ENCODE data around the gene CANX. TPM values are rescaled to one million over a fixed set of nuclear protein-coding genes. Genes with fewer than 3 reads are reported as not detected.
"Not testable (repeated sequence)": the region's sequence is repeated elsewhere in the genome, so short reads cannot be mapped to it uniquely, and the experiment has no call there.

CANX gene, protein sequence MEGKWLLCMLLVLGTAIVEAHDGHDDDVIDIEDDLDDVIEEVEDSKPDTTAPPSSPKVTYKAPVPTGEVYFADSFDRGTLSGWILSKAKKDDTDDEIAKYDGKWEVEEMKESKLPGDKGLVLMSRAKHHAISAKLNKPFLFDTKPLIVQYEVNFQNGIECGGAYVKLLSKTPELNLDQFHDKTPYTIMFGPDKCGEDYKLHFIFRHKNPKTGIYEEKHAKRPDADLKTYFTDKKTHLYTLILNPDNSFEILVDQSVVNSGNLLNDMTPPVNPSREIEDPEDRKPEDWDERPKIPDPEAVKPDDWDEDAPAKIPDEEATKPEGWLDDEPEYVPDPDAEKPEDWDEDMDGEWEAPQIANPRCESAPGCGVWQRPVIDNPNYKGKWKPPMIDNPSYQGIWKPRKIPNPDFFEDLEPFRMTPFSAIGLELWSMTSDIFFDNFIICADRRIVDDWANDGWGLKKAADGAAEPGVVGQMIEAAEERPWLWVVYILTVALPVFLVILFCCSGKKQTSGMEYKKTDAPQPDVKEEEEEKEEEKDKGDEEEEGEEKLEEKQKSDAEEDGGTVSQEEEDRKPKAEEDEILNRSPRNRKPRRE
- 100 to 1,000 TPM in 3 of 4 donors, 10 to 100 TPM in 1; 89.2 to 585 (median 189) TPM for polyA plus RNA-seq
- long read RNA-seq, donor 1, full-length matches to known transcripts = 128 of 456 reads
- long read RNA-seq, donor 1, partial matches to known transcripts = 290 of 456 reads
- long read RNA-seq, donor 1, other reads (novel, unspliced or antisense) = 38 of 456 reads
- long read RNA-seq, donor 2, full-length matches to known transcripts = 37 of 70 reads
- long read RNA-seq, donor 2, partial matches to known transcripts = 22 of 70 reads
- long read RNA-seq, donor 2, other reads (novel, unspliced or antisense) = 11 of 70 reads
- long read RNA-seq, donor 3, full-length matches to known transcripts = 25 of 206 reads
- long read RNA-seq, donor 3, partial matches to known transcripts = 181 of 206 reads
- long read RNA-seq, donor 3, other reads (novel, unspliced or antisense) = 0 of 206 reads
- long read RNA-seq, donor 4, full-length matches to known transcripts = 1 of 1 reads
- long read RNA-seq, donor 4, partial matches to known transcripts = 0 of 1 reads
- long read RNA-seq, donor 4, other reads (novel, unspliced or antisense) = 0 of 1 reads
- long read RNA-seq, donor 5, full-length matches to known transcripts = 6 of 56 reads
- long read RNA-seq, donor 5, partial matches to known transcripts = 50 of 56 reads
- long read RNA-seq, donor 5, other reads (novel, unspliced or antisense) = 0 of 56 reads
- long read RNA-seq, donor 6, full-length matches to known transcripts = 60 of 259 reads
- long read RNA-seq, donor 6, partial matches to known transcripts = 194 of 259 reads
- long read RNA-seq, donor 6, other reads (novel, unspliced or antisense) = 5 of 259 reads
- long read RNA-seq, donor 7, full-length matches to known transcripts = 39 of 80 reads
- long read RNA-seq, donor 7, partial matches to known transcripts = 29 of 80 reads
- long read RNA-seq, donor 7, other reads (novel, unspliced or antisense) = 12 of 80 reads
- long read RNA-seq, donor 8, full-length matches to known transcripts = 3 of 3 reads
- long read RNA-seq, donor 8, partial matches to known transcripts = 0 of 3 reads
- long read RNA-seq, donor 8, other reads (novel, unspliced or antisense) = 0 of 3 reads
- long read RNA-seq, donor 9, full-length matches to known transcripts = 7 of 59 reads
- long read RNA-seq, donor 9, partial matches to known transcripts = 52 of 59 reads
- long read RNA-seq, donor 9, other reads (novel, unspliced or antisense) = 0 of 59 reads
- long read RNA-seq, donor 10, full-length matches to known transcripts = 65 of 344 reads
- long read RNA-seq, donor 10, partial matches to known transcripts = 271 of 344 reads
- long read RNA-seq, donor 10, other reads (novel, unspliced or antisense) = 8 of 344 reads

- H3K9me3 ChIP-seq (ENCODE audit: control insufficient read depth in 2 of 2, insufficient read depth in 1 of 2, low read depth in 1 of 2, low read length in 1 of 2) = no peaks in the 10 kb centered on the region
- peak within 1 kb of the TSS; percentile 98 to 99 (median 99) for H3K27ac ChIP-seq (ENCODE audit: low read depth in 1 of 3, low read length in 2 of 3)
- 0% methylated on average over 38 to 58 of the region's 58 CpGs for WGBS, 3 donors
- DNase-seq = peak in 1 of 2 donors; percentile 37
- FAIRE-seq = no peak
- peaks cover 5 to 18% (median 8%) of the 10 kb centered on the region in 3 donors for H3K4me1 ChIP-seq (ENCODE audit: control insufficient read depth in 3 of 3, insufficient read depth in 2 of 3, low read depth in 1 of 3, low read length in 2 of 3)
- peak within 1 kb of the TSS; percentile 63 to 98 (median 91) for H3K4me3 ChIP-seq (ENCODE audit: low read depth in 1 of 3, low read length in 3 of 3)
- H3K27me3 ChIP-seq (ENCODE audit: control insufficient read depth in 3 of 3, insufficient read depth in 3 of 3, low read length in 3 of 3) = no peaks in the 10 kb centered on the region
- H3K36me3 ChIP-seq (ENCODE audit: control insufficient read depth in 3 of 3, insufficient read depth in 2 of 3, low read depth in 1 of 3, low read length in 3 of 3) = peaks cover 0 to 22% (median 0%) of the 10 kb centered on the region in 3 donors
These were observed at the start of gene CANX for GRCh38 chr5:179698935-179699615. TSS of gene CANX (plus strand) at chr5:179698967. CDS start at chr5:179705682, 6,715 bp downstream.

GRCh38 chr5:179649166-179649703, 49.5 kb upstream of the CANX start:
- not testable (repeated sequence) for FAIRE-seq; H3K4me3 ChIP-seq (ENCODE audit: low read depth in 1 of 3, low read length in 3 of 3)
- 72 to 78% (median 77%) methylated on average over 6 to 10 of the region's 10 CpGs for WGBS, 3 donors

DNA sequence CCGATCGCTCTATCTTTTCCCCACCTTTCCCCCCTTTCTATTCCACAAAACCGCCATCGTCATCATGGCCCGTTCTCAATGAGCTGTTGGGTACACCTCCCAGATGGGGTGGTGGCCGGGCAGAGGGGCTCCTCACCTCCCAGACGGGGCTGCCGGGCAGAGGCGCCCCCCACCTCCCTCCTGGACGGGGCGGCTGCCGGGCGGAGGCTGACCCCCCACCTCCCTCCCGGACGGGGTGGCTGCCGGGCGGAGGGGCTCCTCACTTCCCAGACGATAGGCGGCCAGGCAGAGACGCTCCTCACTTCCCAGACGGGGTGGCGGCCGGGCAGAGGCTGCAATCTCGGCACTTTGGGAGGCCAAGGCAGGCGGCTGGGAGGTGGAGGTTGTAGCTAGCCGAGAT, 48.5 kb upstream of the CANX start:
- H3K36me3 ChIP-seq (ENCODE audit: control insufficient read depth in 3 of 3, insufficient read depth in 2 of 3, low read depth in 1 of 3, low read length in 3 of 3); H3K27ac ChIP-seq (ENCODE audit: low read depth in 1 of 3, low read length in 2 of 3); FAIRE-seq; H3K4me3 ChIP-seq (ENCODE audit: low read depth in 1 of 3, low read length in 3 of 3); H3K9me3 ChIP-seq (ENCODE audit: control insufficient read depth in 2 of 2, insufficient read depth in 1 of 2, low read depth in 1 of 2, low read length in 1 of 2); H3K27me3 ChIP-seq (ENCODE audit: control insufficient read depth in 3 of 3, insufficient read depth in 3 of 3, low read length in 3 of 3); H3K4me1 ChIP-seq (ENCODE audit: control insufficient read depth in 3 of 3, insufficient read depth in 2 of 3, low read depth in 1 of 3, low read length in 2 of 3); DNase-seq: not testable (repeated sequence)
- WGBS, 3 donors = 89 to 94% (median 90%) methylated on average over 12 to 26 of the region's 26 CpGs

More at GRCh38 chr5:179649166-179649703, 49.5 kb upstream of the CANX start:
- H3K9me3 ChIP-seq (ENCODE audit: control insufficient read depth in 2 of 2, insufficient read depth in 1 of 2, low read depth in 1 of 2, low read length in 1 of 2); H3K4me1 ChIP-seq (ENCODE audit: control insufficient read depth in 3 of 3, insufficient read depth in 2 of 3, low read depth in 1 of 3, low read length in 2 of 3); H3K36me3 ChIP-seq (ENCODE audit: control insufficient read depth in 3 of 3, insufficient read depth in 2 of 3, low read depth in 1 of 3, low read length in 3 of 3); H3K27ac ChIP-seq (ENCODE audit: low read depth in 1 of 3, low read length in 2 of 3); H3K27me3 ChIP-seq (ENCODE audit: control insufficient read depth in 3 of 3, insufficient read depth in 3 of 3, low read length in 3 of 3); DNase-seq: not testable (repeated sequence)

- 71 to 75% (median 75%) methylated on average over 1 to 2 of the region's 2 CpGs for WGBS, 3 donors
- DNase-seq; H3K4me3 ChIP-seq (ENCODE audit: low read depth in 1 of 3, low read length in 3 of 3); H3K9me3 ChIP-seq (ENCODE audit: control insufficient read depth in 2 of 2, insufficient read depth in 1 of 2, low read depth in 1 of 2, low read length in 1 of 2); H3K27me3 ChIP-seq (ENCODE audit: control insufficient read depth in 3 of 3, insufficient read depth in 3 of 3, low read length in 3 of 3); FAIRE-seq; H3K27ac ChIP-seq (ENCODE audit: low read depth in 1 of 3, low read length in 2 of 3); H3K4me1 ChIP-seq (ENCODE audit: control insufficient read depth in 3 of 3, insufficient read depth in 2 of 3, low read depth in 1 of 3, low read length in 2 of 3); H3K36me3 ChIP-seq (ENCODE audit: control insufficient read depth in 3 of 3, insufficient read depth in 2 of 3, low read depth in 1 of 3, low read length in 3 of 3): not testable (repeated sequence)
These were observed 45.6 kb upstream of the CANX start for GRCh38 chr5:179653135-179653534.

- WGBS, 3 donors = 14 to 94% (median 17%) methylated on average over 2 to 11 of the region's 50 CpGs
- DNase-seq; H3K27me3 ChIP-seq (ENCODE audit: control insufficient read depth in 3 of 3, insufficient read depth in 3 of 3, low read length in 3 of 3); H3K27ac ChIP-seq (ENCODE audit: low read depth in 1 of 3, low read length in 2 of 3); FAIRE-seq; H3K9me3 ChIP-seq (ENCODE audit: control insufficient read depth in 2 of 2, insufficient read depth in 1 of 2, low read depth in 1 of 2, low read length in 1 of 2); H3K4me1 ChIP-seq (ENCODE audit: control insufficient read depth in 3 of 3, insufficient read depth in 2 of 3, low read depth in 1 of 3, low read length in 2 of 3); H3K4me3 ChIP-seq (ENCODE audit: low read depth in 1 of 3, low read length in 3 of 3); H3K36me3 ChIP-seq (ENCODE audit: control insufficient read depth in 3 of 3, insufficient read depth in 2 of 3, low read depth in 1 of 3, low read length in 3 of 3): not testable (repeated sequence)
These were observed 41.2 kb upstream of the CANX start for GRCh38 chr5:179657302-179658178.

DNA sequence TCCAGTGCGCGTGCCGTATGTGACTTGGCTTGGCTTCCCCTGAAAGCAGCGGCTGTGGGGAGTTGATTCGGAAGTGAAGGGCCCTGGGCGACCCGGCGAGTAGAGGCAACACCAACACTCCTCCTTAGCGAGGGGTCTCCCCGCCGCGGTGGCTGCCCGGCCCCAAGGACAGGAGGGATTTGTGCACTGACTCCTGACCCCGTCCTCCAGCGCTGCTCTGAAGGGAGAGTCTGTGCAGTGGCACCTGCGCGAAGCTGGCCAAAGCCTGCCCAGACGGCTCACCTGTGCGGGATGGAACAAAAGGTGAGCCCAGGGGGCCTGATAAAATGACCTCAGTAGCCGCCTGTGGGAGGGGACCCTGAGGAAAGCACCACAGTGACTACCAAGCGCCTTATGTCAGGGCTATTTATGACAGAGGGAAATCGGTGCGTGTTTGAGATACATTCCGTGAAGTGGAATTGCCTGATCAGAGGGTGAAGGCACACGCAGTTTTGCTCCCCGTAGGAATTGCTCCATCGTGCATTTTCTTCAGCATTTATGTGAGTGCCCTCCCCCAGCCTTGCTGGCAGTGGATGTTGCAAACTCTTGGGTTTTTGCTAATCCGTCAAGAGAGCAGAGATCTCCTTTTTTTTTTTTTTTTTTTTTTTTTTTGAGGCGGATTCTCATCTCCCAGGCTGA, 40.4 kb upstream of the CANX start:
- not testable (repeated sequence) for H3K9me3 ChIP-seq (ENCODE audit: control insufficient read depth in 2 of 2, insufficient read depth in 1 of 2, low read depth in 1 of 2, low read length in 1 of 2); H3K36me3 ChIP-seq (ENCODE audit: control insufficient read depth in 3 of 3, insufficient read depth in 2 of 3, low read depth in 1 of 3, low read length in 3 of 3); H3K4me1 ChIP-seq (ENCODE audit: control insufficient read depth in 3 of 3, insufficient read depth in 2 of 3, low read depth in 1 of 3, low read length in 2 of 3); H3K27me3 ChIP-seq (ENCODE audit: control insufficient read depth in 3 of 3, insufficient read depth in 3 of 3, low read length in 3 of 3); FAIRE-seq
- peak overlapping the region in 2 of 3 donors; percentile 37 to 50 for H3K27ac ChIP-seq (ENCODE audit: low read depth in 1 of 3, low read length in 2 of 3)
- peak overlapping the region in 2 of 3 donors; percentile 55 to 62 for H3K4me3 ChIP-seq (ENCODE audit: low read depth in 1 of 3, low read length in 3 of 3)
- WGBS, 3 donors = 2 to 14% (median 6%) methylated on average over 6 to 10 of the region's 29 CpGs
- DNase-seq = peak; percentile 27 to 51
